ENCODE results near the gene ESYT3.

ESYT3 gene

GRCh38 chr3:138394686-138395085 is 39.7 kb upstream of the ESYT3 start:
- Histone ChIP-seq H3K9me3 (ENCODE audit: insufficient read depth, low read length) (no peaks in the 10 kb centered on the region), H3K4me3 (ENCODE audit: insufficient read depth, low read length, poor library complexity, severe bottlenecking) (no peak overlapping the region), H3F3A (ENCODE audit: insufficient read depth) (no peaks in the 10 kb centered on the region), H3K27me3 (ENCODE audit: low read length) (no peaks in the 10 kb centered on the region), H2AFZ (ENCODE audit: low read depth, low read length, severe bottlenecking) (no peak overlapping the region), H3K9me2 (replicated peaks; ENCODE audit: insufficient read depth, low read length) (no peaks in the 10 kb centered on the region), H4K20me1 (ENCODE audit: low read depth, low read length) (no peaks in the 10 kb centered on the region), H3K36me3 (ENCODE audit: low read length) (no peaks in the 10 kb centered on the region), H3K9ac (ENCODE audit: low read length) (no peak overlapping the region), H3K4me2 (ENCODE audit: low read depth, low read length, poor library complexity, severe bottlenecking) (no peak overlapping the region), H3K79me2 (ENCODE audit: insufficient read depth, low read length) (no peaks in the 10 kb centered on the region), H3K27ac (ENCODE audit: low read depth, low read length) (no peak overlapping the region)
- no peak for TF ChIP-seq EZH2phosphoT487 (conservative IDR thresholded peaks at IDR 0.05; ENCODE audit: low read length)
- TF ChIP-seq, protein P1, sequence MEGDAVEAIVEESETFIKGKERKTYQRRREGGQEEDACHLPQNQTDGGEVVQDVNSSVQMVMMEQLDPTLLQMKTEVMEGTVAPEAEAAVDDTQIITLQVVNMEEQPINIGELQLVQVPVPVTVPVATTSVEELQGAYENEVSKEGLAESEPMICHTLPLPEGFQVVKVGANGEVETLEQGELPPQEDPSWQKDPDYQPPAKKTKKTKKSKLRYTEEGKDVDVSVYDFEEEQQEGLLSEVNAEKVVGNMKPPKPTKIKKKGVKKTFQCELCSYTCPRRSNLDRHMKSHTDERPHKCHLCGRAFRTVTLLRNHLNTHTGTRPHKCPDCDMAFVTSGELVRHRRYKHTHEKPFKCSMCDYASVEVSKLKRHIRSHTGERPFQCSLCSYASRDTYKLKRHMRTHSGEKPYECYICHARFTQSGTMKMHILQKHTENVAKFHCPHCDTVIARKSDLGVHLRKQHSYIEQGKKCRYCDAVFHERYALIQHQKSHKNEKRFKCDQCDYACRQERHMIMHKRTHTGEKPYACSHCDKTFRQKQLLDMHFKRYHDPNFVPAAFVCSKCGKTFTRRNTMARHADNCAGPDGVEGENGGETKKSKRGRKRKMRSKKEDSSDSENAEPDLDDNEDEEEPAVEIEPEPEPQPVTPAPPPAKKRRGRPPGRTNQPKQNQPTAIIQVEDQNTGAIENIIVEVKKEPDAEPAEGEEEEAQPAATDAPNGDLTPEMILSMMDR (IDR thresholded peaks at IDR 0.05; ENCODE audit: insufficient read depth, low read length, poor library complexity, severe bottlenecking) = no peak

- H3K36me3 ChIP-seq (ENCODE audit: low read length) = no peaks in the 10 kb centered on the region
- H3K27ac ChIP-seq (ENCODE audit: low read depth, low read length) = no peak overlapping the region
- no peak overlapping the region for H2AFZ ChIP-seq (ENCODE audit: low read depth, low read length, severe bottlenecking)
- H3F3A ChIP-seq (ENCODE audit: insufficient read depth) = no peaks in the 10 kb centered on the region
- H3K9ac ChIP-seq (ENCODE audit: low read length) = no peak overlapping the region
- no peaks in the 10 kb centered on the region for H4K20me1 ChIP-seq (ENCODE audit: low read depth, low read length)
- no peak for TF ChIP-seq EZH2phosphoT487 (conservative IDR thresholded peaks at IDR 0.05; ENCODE audit: low read length)
- TF ChIP-seq, protein P1 (IDR thresholded peaks at IDR 0.05; ENCODE audit: insufficient read depth, low read length, poor library complexity, severe bottlenecking) = no peak
- no peak overlapping the region for H3K4me2 ChIP-seq (ENCODE audit: low read depth, low read length, poor library complexity, severe bottlenecking)
- H3K9me3 ChIP-seq (ENCODE audit: insufficient read depth, low read length) = no peaks in the 10 kb centered on the region
- H3K27me3 ChIP-seq (ENCODE audit: low read length) = no peaks in the 10 kb centered on the region
- H3K9me2 ChIP-seq (replicated peaks; ENCODE audit: insufficient read depth, low read length) = no peaks in the 10 kb centered on the region
- H3K4me3 ChIP-seq (ENCODE audit: insufficient read depth, low read length, poor library complexity, severe bottlenecking) = no peak overlapping the region
- H3K79me2 ChIP-seq (ENCODE audit: insufficient read depth, low read length) = no peaks in the 10 kb centered on the region
These were observed 38.3 kb upstream of the ESYT3 start for GRCh38 chr3:138395865-138396751.

DNA sequence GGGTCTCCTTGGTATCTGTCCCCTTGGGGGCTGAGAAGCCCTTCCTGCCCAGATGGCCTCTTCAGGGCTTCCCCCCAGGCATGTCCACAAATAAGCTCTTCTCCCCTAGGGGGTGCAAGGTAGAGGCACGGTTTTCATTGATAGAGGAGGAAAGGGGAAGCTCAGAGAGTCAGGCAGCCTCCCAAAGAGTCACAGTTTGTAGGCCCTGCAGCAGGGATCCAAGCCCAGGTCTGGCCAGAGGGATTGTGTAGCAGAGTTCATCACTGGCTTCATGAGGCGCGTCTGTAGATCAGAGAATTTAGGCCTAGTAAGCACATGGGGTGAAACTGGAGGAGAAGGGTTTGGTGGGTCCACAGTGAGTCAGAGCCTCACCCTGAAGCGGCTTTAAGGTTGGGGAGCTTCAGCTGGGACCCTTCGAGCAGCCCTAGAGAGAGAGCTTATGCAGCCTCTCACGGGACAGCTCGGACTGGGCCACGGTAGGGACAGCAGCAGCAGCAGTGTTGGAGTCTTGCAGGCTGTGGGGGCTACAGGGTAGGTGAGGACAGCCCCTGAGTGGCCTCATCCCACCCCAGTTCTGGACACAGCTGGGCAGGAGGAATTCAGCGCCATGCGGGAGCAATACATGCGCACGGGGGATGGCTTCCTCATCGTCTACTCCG is 37.5 kb upstream of the ESYT3 start:
- Histone ChIP-seq H3K9ac (ENCODE audit: low read length) (no peak overlapping the region), H3K9me3 (ENCODE audit: insufficient read depth, low read length) (no peaks in the 10 kb centered on the region), H3K9me2 (replicated peaks; ENCODE audit: insufficient read depth, low read length) (no peaks in the 10 kb centered on the region), H3K4me2 (ENCODE audit: low read depth, low read length, poor library complexity, severe bottlenecking) (no peak overlapping the region), H3K79me2 (ENCODE audit: insufficient read depth, low read length) (no peaks in the 10 kb centered on the region), H3K27ac (ENCODE audit: low read depth, low read length) (no peak overlapping the region), H3F3A (ENCODE audit: insufficient read depth) (no peaks in the 10 kb centered on the region), H3K36me3 (ENCODE audit: low read length) (no peaks in the 10 kb centered on the region), H3K27me3 (ENCODE audit: low read length) (no peaks in the 10 kb centered on the region), H3K4me3 (ENCODE audit: insufficient read depth, low read length, poor library complexity, severe bottlenecking) (no peak overlapping the region), H4K20me1 (ENCODE audit: low read depth, low read length) (no peaks in the 10 kb centered on the region), H2AFZ (ENCODE audit: low read depth, low read length, severe bottlenecking) (no peak overlapping the region)
- TF ChIP-seq, protein P1 (IDR thresholded peaks at IDR 0.05; ENCODE audit: insufficient read depth, low read length, poor library complexity, severe bottlenecking) = no peak
- no peak for TF ChIP-seq EZH2phosphoT487 (conservative IDR thresholded peaks at IDR 0.05; ENCODE audit: low read length)
